ENCODE results near the gene NF1. TPM values are rescaled to one million over a fixed set of nuclear protein-coding genes. Genes with fewer than 3 reads are reported as not detected.
A peak's percentile ranks its signal among the peaks of the same experiment; 100 is the strongest.

NF1 gene
- total and polyA plus RNA-seq, 2 experiments from 2014 or later, result 8.4 to 45.9 TPM

GRCh38 chr17:31424944-31425281, 330.1 kb downstream of the NF1 start:
- Histone ChIP-seq H3K79me2 (no peaks in the 10 kb centered on the region), H3K4me2 (peak overlapping the region; percentile 28), H3K27ac (peak overlapping the region; percentile 27), H4K20me1 (ENCODE audit: insufficient read depth, poor library complexity, severe bottlenecking) (no peaks in the 10 kb centered on the region), H3K27me3 (no peaks in the 10 kb centered on the region), H3K36me3 (replicated peaks; ENCODE audit: insufficient read depth, low read depth) (no peaks in the 10 kb centered on the region), H3K4me3 (no peak overlapping the region), H3K9me3 (ENCODE audit: low read depth) (no peaks in the 10 kb centered on the region), H3K9me2 (replicated peaks; ENCODE audit: insufficient read depth) (no peaks in the 10 kb centered on the region), H3K4me1 (ENCODE audit: insufficient read depth) (peaks cover 8% of the 10 kb centered on the region), H2AFZ (no peak overlapping the region)
- DNase-seq (ENCODE audit: low spot score), result no peak
- 41% methylated on average over 5 of the region's 5 CpGs for WGBS (ENCODE audit: low lambda C conversion rate, missing lambda C conversion rate)
- TF ChIP-seq EZH2phosphoT487 (IDR thresholded peaks at IDR 0.05; ENCODE audit: low read depth, severe bottlenecking, unreplicated experiment) (no peak), EZH2 (IDR thresholded peaks at IDR 0.05; ENCODE audit: borderline replicate concordance) (no peak), CTCF (IDR thresholded peaks at IDR 0.05; ENCODE audit: poor library complexity) (no peak)

GRCh38 chr17:31425282-31426040, 330.7 kb downstream of the NF1 start:
- peak overlapping the region; percentile 35 for H3K27ac ChIP-seq

More at GRCh38 chr17:31425282-31426040, 330.7 kb downstream of the NF1 start:
- no peak for TF ChIP-seq EZH2 (IDR thresholded peaks at IDR 0.05; ENCODE audit: borderline replicate concordance)
- TF ChIP-seq CTCF (IDR thresholded peaks at IDR 0.05; ENCODE audit: poor library complexity), result no peak
- TF ChIP-seq EZH2phosphoT487 (IDR thresholded peaks at IDR 0.05; ENCODE audit: low read depth, severe bottlenecking, unreplicated experiment), result no peak
- 27% methylated on average over 16 of the region's 17 CpGs for WGBS (ENCODE audit: low lambda C conversion rate, missing lambda C conversion rate)
- no peaks in the 10 kb centered on the region for H3K9me3 ChIP-seq (ENCODE audit: low read depth)
- H3K9me2 ChIP-seq (replicated peaks; ENCODE audit: insufficient read depth), result no peaks in the 10 kb centered on the region
- no peaks in the 10 kb centered on the region for H3K27me3 ChIP-seq
- H3K4me1 ChIP-seq (ENCODE audit: insufficient read depth), result peaks cover 8% of the 10 kb centered on the region
- H4K20me1 ChIP-seq (ENCODE audit: insufficient read depth, poor library complexity, severe bottlenecking), result no peaks in the 10 kb centered on the region
- H3K79me2 ChIP-seq, result no peaks in the 10 kb centered on the region
- no peak overlapping the region for H2AFZ ChIP-seq
- no peak overlapping the region for H3K4me3 ChIP-seq
- H3K36me3 ChIP-seq (replicated peaks; ENCODE audit: insufficient read depth, low read depth), result no peaks in the 10 kb centered on the region
- peak overlapping the region; percentile 28 for H3K4me2 ChIP-seq
- DNase-seq (ENCODE audit: low spot score), result peak; percentile 48

Small RNA genes lying within 50 kb of the gene (microRNA-seq; reads per million reads assigned to microRNA genes)
- 1.3 reads per million for gene MIR4733

Small RNA genes lying within 50 kb of the gene (small RNA-seq; reads per million reads assigned to genes)
- gene MIR4733, result not detected

Other genes starting within 250 kb of the NF1 start
- gene TEFM, start 188.7 kb upstream of the NF1 start, total RNA-seq, result 18.3 and 19.2 TPM in 2 replicates
- 14.2 and 21.3 TPM in 2 replicates for gene TEFM, start 188.7 kb upstream of the NF1 start, polyA plus RNA-seq
- gene ADAP2, start 173.0 kb upstream of the NF1 start, total RNA-seq, result 1.2 and 1.5 TPM in 2 replicates
- gene ADAP2, start 173.0 kb upstream of the NF1 start, polyA plus RNA-seq, result 0.61 and 0.70 TPM in 2 replicates
- 7.6 and 8.9 TPM in 2 replicates for gene RNF135, start 123.9 kb upstream of the NF1 start, total RNA-seq
- 10.1 and 16.7 TPM in 2 replicates for gene RNF135, start 123.9 kb upstream of the NF1 start, polyA plus RNA-seq
- gene OMG, start 202.3 kb downstream of the NF1 start, total RNA-seq, result 0.12 TPM in 1 of 2 replicates, not detected in the other
- 0.58 and 2.2 TPM in 2 replicates for gene OMG, start 202.3 kb downstream of the NF1 start, polyA plus RNA-seq
- gene EVI2B, start 219.1 kb downstream of the NF1 start, total RNA-seq, result not detected in 2 replicates
- gene EVI2B, start 219.1 kb downstream of the NF1 start, polyA plus RNA-seq, result 0.34 TPM in 1 of 2 replicates, not detected in the other
- gene EVI2A, start 226.6 kb downstream of the NF1 start, total RNA-seq, result 0.10 and 0.28 TPM in 2 replicates
- gene EVI2A, start 226.6 kb downstream of the NF1 start, polyA plus RNA-seq, result 0.88 and 1.1 TPM in 2 replicates